Progenitor cell of endocrine pancreas (in vitro differentiated cells): ENCODE measurements around the gene NEK5. TPM values are rescaled to one million over a fixed set of nuclear protein-coding genes. Genes with fewer than 3 reads are reported as not detected.

Experiments
- DNase-seq: peaks from one replicate; pipeline ENCODE4 v3.0.0; 2021; ENCODE audit warnings: low spot score; ENCODE audit not compliant: unreplicated experiment
- H3K27ac Mint-ChIP-seq: 2 replicates; pipeline ENCODE4 v1.8.0; 2021; ENCODE audit warnings: mild to moderate bottlenecking, moderate library complexity, mixed read lengths
- H3K27me3 Mint-ChIP-seq: 2 replicates; pipeline ENCODE4 v1.8.0; 2021; ENCODE audit warnings: mixed read lengths
- H3K36me3 Mint-ChIP-seq: 2 replicates; pipeline ENCODE4 v1.8.0; 2022; ENCODE audit warnings: mixed read lengths; ENCODE audit not compliant: insufficient read depth
- H3K4me1 Mint-ChIP-seq: 2 replicates; pipeline ENCODE4 v1.8.0; 2021; ENCODE audit warnings: low read depth, mixed read lengths
- H3K4me3 Mint-ChIP-seq: 2 replicates; pipeline ENCODE4 v1.8.0; 2021; ENCODE audit warnings: low read depth, mild to moderate bottlenecking, moderate library complexity, mixed read lengths
- H3K9me3 Mint-ChIP-seq: 2 replicates; pipeline ENCODE4 v1.8.0; 2021; ENCODE audit warnings: low read depth, mixed read lengths
- CTCF ChIP-seq: fragments of 200-600 bp; sonication (generic); IDR thresholded peaks from one replicate; pipeline ENCODE4 v1.5.0; 2021; ENCODE audit warnings: antibody characterized with exemption, mild to moderate bottlenecking; ENCODE audit not compliant: unreplicated experiment
- total RNA-seq: library from RNA; stranded (reverse); gene quantifications from 2 replicates; pipeline ENCODE4 v1.2.1, GENCODE V29; 2021

The NEK5 gene
- total RNA-seq, 1 donor from 2014 or later, result 1.4 TPM

- H3K36me3 Mint-ChIP-seq, result peaks cover 12% of the 10 kb centered on the region
- peak overlapping the region; percentile 92 for H3K27ac Mint-ChIP-seq
- no peaks in the 10 kb centered on the region for H3K27me3 Mint-ChIP-seq
- peaks cover 77% of the 10 kb centered on the region for H3K4me1 Mint-ChIP-seq
- H3K9me3 Mint-ChIP-seq, result no peaks in the 10 kb centered on the region
- DNase-seq, result no peak
- no peak for TF ChIP-seq CTCF
- H3K4me3 Mint-ChIP-seq, result peak overlapping the region; percentile 7
These were observed 124.2 kb downstream of the NEK5 start for GRCh38 chr13:52004511-52005170.

- peaks cover 10% of the 10 kb centered on the region for H3K36me3 Mint-ChIP-seq
- H3K4me1 Mint-ChIP-seq, result peaks cover 81% of the 10 kb centered on the region
- DNase-seq, result no peak
- H3K4me3 Mint-ChIP-seq, result no peak overlapping the region
- H3K9me3 Mint-ChIP-seq, result no peaks in the 10 kb centered on the region
- no peaks in the 10 kb centered on the region for H3K27me3 Mint-ChIP-seq
- H3K27ac Mint-ChIP-seq, result peak overlapping the region; percentile 92
- TF ChIP-seq CTCF, result no peak
These were observed 125.3 kb downstream of the NEK5 start for GRCh38 chr13:52003541-52003940.

GRCh38 chr13:52002361-52002760, 126.5 kb downstream of the NEK5 start:
- Mint-ChIP-seq H3K4me3 (no peak overlapping the region), H3K9me3 (no peaks in the 10 kb centered on the region), H3K27ac (no peak overlapping the region), H3K36me3 (peaks cover 9% of the 10 kb centered on the region), H3K4me1 (peaks cover 86% of the 10 kb centered on the region), H3K27me3 (no peaks in the 10 kb centered on the region)
- no peak for DNase-seq
- TF ChIP-seq CTCF, result no peak

- Mint-ChIP-seq H3K4me1 (peaks cover 84% of the 10 kb centered on the region), H3K4me3 (no peak overlapping the region), H3K36me3 (peaks cover 3% of the 10 kb centered on the region), H3K27me3 (no peaks in the 10 kb centered on the region), H3K27ac (peak overlapping the region; percentile 1), H3K9me3 (no peaks in the 10 kb centered on the region)
- peak; percentile 65 for TF ChIP-seq CTCF
- no peak for DNase-seq
These were observed 127.6 kb downstream of the NEK5 start for GRCh38 chr13:52001120-52001731.

- DNase-seq, result no peak
- Mint-ChIP-seq H3K4me3 (peak overlapping the region; percentile 17), H3K9me3 (no peaks in the 10 kb centered on the region), H3K27me3 (no peaks in the 10 kb centered on the region), H3K36me3 (no peaks in the 10 kb centered on the region), H3K4me1 (peaks cover 85% of the 10 kb centered on the region), H3K27ac (peak overlapping the region; percentile 90)
- no peak for TF ChIP-seq CTCF
These were observed 129.0 kb downstream of the NEK5 start for GRCh38 chr13:51999921-52000320.
